Neural progenitor cell (in vitro differentiated cells): ENCODE data around the gene PRSS38. TPM values are rescaled to one million over a fixed set of nuclear protein-coding genes. Genes with fewer than 3 reads are reported as not detected.

ENCODE experiments used
- DNase-seq: peaks from one replicate; pipeline ENCODE4 v3.0.0-alpha.2; 2016; ENCODE audit warnings: low spot score
- H2AFZ ChIP-seq: fragments of 200-600 bp; sonication (generic); replicated peaks from 2 replicates; pipeline ENCODE4 v1.6.1; 2016; ENCODE audit warnings: antibody characterized with exemption
- H3F3A ChIP-seq: fragments of 200-600 bp; sonication (generic); 2 replicates; pipeline ENCODE4 v1.6.1; 2016; ENCODE audit warnings: antibody characterized with exemption, low read depth
- H3K27ac ChIP-seq: fragments of 200-600 bp; sonication (generic); 2 replicates; pipeline ENCODE4 v1.5.1; 2016; ENCODE audit warnings: mild to moderate bottlenecking
- H3K27me3 ChIP-seq: fragments of 200-600 bp; sonication (generic); 2 replicates; pipeline ENCODE4 v1.6.1; 2016; ENCODE audit warnings: mild to moderate bottlenecking, moderate library complexity
- H3K36me3 ChIP-seq: fragments of 200-600 bp; sonication (generic); 2 replicates; pipeline ENCODE4 v1.5.1; 2016
- H3K4me1 ChIP-seq: fragments of 200-600 bp; sonication (generic); 2 replicates; pipeline ENCODE4 v1.6.1; 2016; ENCODE audit warnings: mixed run types
- H3K4me2 ChIP-seq: fragments of 200-600 bp; sonication (generic); 2 replicates; pipeline ENCODE4 v1.6.1; 2016
- H3K4me3 ChIP-seq: fragments of 200-600 bp; sonication (generic); 2 replicates; pipeline ENCODE4 v1.5.1; 2016
- H3K79me2 ChIP-seq: fragments of 200-600 bp; sonication (generic); 2 replicates; pipeline ENCODE4 v1.6.1; 2016; ENCODE audit warnings: low read depth
- H3K9ac ChIP-seq: fragments of 200-600 bp; sonication (generic); 2 replicates; pipeline ENCODE4 v1.6.1; 2016
- H3K9me3 ChIP-seq: fragments of 200-600 bp; sonication (generic); 2 replicates; pipeline ENCODE4 v1.5.1; 2016; ENCODE audit warnings: low read depth
- H4K20me1 ChIP-seq: fragments of 200-600 bp; sonication (generic); 2 replicates; pipeline ENCODE4 v1.6.1; 2016; ENCODE audit warnings: low read depth
- H3K27ac Mint-ChIP-seq: 3 replicates; pipeline ENCODE4 v1.8.0; 2021; ENCODE audit warnings: mixed read lengths
- H3K27me3 Mint-ChIP-seq: 2 replicates; pipeline ENCODE4 v1.8.0; 2022; ENCODE audit warnings: low read depth, mild to moderate bottlenecking, inconsistent platforms, moderate library complexity, mixed read lengths; ENCODE audit not compliant: insufficient read depth
- H3K36me3 Mint-ChIP-seq: 3 replicates; pipeline ENCODE4 v1.8.0; 2021; ENCODE audit warnings: mixed read lengths
- H3K4me1 Mint-ChIP-seq: 3 replicates; pipeline ENCODE4 v1.8.0; 2021; ENCODE audit warnings: mixed read lengths
- H3K4me3 Mint-ChIP-seq: 3 replicates; pipeline ENCODE4 v1.8.0; 2021; ENCODE audit warnings: mild to moderate bottlenecking, moderate library complexity, mixed read lengths
- H3K9me3 Mint-ChIP-seq: 3 replicates; pipeline ENCODE4 v1.8.0; 2020; ENCODE audit warnings: mixed read lengths
- EZH2 ChIP-seq: fragments of 200-600 bp; sonication (generic); IDR thresholded peaks from 2 replicates; pipeline ENCODE4 v1.6.1; 2017; ENCODE audit warnings: antibody characterized with exemption, mild to moderate bottlenecking, moderate library complexity
- EZH2phosphoT487 ChIP-seq: fragments of 200-600 bp; sonication (generic); IDR thresholded peaks from 2 replicates; pipeline ENCODE4 v1.6.1; 2017; ENCODE audit warnings: antibody characterized with exemption
- total RNA-seq: library from RNA; depleted of rRNA; stranded (reverse); fragments of >200 nt; gene quantifications from 2 replicates; pipeline ENCODE4 v1.2.3, GENCODE V29; 2015; ENCODE audit warnings: low replicate concordance
- TF ChIP-seq, protein P1 (sequence below): fragments of 200-600 bp; sonication (generic); IDR thresholded peaks from 2 replicates; pipeline ENCODE4 v1.5.1; 2017; ENCODE audit warnings: antibody characterized with exemption, mild to moderate bottlenecking

The PRSS38 gene
- total RNA-seq, 1 donor from 2014 or later: not detected

DNA sequence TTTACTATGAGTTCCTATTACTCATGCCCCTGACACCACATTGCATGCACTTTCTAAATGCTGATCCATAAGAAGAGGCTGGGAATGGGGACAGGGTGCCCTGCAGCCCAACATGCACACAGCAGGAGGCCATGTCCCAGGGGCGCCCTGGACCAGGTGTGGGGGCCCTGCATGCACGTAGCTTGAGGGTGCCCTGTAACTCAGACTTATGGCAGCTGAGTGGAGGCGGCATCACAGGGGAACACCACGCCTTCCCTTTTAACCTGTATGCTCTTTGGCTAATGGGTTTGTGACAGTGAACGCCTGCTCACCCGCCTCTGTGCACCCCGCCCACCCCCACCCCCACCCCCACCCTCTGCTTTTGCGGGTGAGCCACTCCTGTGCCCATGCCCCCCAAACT, 44.1 kb upstream of the PRSS38 start:
- Histone ChIP-seq H3K4me2 (no peak overlapping the region), H4K20me1 (peaks cover 9% of the 10 kb centered on the region), H3K9me3 (no peaks in the 10 kb centered on the region), H3K79me2 (no peaks in the 10 kb centered on the region), H3K9ac (no peak overlapping the region), H3K36me3 (no peaks in the 10 kb centered on the region), H3F3A (no peaks in the 10 kb centered on the region), H3K4me1 (no peaks in the 10 kb centered on the region), H3K4me3 (no peak overlapping the region), H3K27ac (no peak overlapping the region), H2AFZ (no peak overlapping the region), H3K27me3 (no peaks in the 10 kb centered on the region)
- peaks cover 2% of the 10 kb centered on the region for H3K27me3 Mint-ChIP-seq
- no peak overlapping the region for H3K4me3 Mint-ChIP-seq
- TF ChIP-seq EZH2 (no peak), EZH2phosphoT487 (no peak)
- TF ChIP-seq, protein P1, sequence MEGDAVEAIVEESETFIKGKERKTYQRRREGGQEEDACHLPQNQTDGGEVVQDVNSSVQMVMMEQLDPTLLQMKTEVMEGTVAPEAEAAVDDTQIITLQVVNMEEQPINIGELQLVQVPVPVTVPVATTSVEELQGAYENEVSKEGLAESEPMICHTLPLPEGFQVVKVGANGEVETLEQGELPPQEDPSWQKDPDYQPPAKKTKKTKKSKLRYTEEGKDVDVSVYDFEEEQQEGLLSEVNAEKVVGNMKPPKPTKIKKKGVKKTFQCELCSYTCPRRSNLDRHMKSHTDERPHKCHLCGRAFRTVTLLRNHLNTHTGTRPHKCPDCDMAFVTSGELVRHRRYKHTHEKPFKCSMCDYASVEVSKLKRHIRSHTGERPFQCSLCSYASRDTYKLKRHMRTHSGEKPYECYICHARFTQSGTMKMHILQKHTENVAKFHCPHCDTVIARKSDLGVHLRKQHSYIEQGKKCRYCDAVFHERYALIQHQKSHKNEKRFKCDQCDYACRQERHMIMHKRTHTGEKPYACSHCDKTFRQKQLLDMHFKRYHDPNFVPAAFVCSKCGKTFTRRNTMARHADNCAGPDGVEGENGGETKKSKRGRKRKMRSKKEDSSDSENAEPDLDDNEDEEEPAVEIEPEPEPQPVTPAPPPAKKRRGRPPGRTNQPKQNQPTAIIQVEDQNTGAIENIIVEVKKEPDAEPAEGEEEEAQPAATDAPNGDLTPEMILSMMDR: no peak
- H3K36me3 Mint-ChIP-seq: peaks cover 11% of the 10 kb centered on the region
- H3K4me1 Mint-ChIP-seq: peaks cover 16% of the 10 kb centered on the region
- H3K27ac Mint-ChIP-seq: no peak overlapping the region
- no peaks in the 10 kb centered on the region for H3K9me3 Mint-ChIP-seq
- no peak for DNase-seq

DNA sequence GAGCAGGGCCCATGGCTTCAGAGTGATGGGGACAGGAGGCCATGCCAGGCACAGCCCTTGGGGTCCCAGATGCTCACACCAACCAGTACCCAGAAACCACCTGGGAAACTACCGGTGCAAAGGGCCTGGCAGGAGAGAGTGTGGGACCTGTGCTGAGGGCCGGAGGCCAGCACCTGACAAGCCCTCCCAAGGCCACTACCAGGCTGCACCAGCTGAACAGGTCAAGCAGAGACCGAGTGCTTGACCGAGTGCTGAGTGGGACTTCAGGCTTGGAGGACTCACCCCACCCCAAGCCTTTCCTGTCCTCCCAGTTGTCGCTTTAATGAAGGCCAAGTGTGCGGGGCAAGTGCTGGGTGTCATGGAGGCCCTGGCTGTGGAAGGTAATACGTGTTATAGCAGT, 43.7 kb upstream of the PRSS38 start:
- Histone ChIP-seq H4K20me1 (peaks cover 9% of the 10 kb centered on the region), H3K27ac (no peak overlapping the region), H3K79me2 (no peaks in the 10 kb centered on the region), H3K4me3 (no peak overlapping the region), H3K36me3 (no peaks in the 10 kb centered on the region), H3F3A (no peaks in the 10 kb centered on the region), H3K9me3 (no peaks in the 10 kb centered on the region), H2AFZ (no peak overlapping the region), H3K27me3 (no peaks in the 10 kb centered on the region), H3K4me2 (no peak overlapping the region), H3K4me1 (no peaks in the 10 kb centered on the region), H3K9ac (no peak overlapping the region)
- peaks cover 11% of the 10 kb centered on the region for H3K36me3 Mint-ChIP-seq
- H3K4me1 Mint-ChIP-seq: peaks cover 20% of the 10 kb centered on the region
- DNase-seq: no peak
- H3K27me3 Mint-ChIP-seq: peaks cover under 1% of the 10 kb centered on the region
- H3K27ac Mint-ChIP-seq: no peak overlapping the region
- no peak overlapping the region for H3K4me3 Mint-ChIP-seq
- TF ChIP-seq EZH2phosphoT487 (no peak), EZH2 (no peak)
- H3K9me3 Mint-ChIP-seq: no peaks in the 10 kb centered on the region

DNA sequence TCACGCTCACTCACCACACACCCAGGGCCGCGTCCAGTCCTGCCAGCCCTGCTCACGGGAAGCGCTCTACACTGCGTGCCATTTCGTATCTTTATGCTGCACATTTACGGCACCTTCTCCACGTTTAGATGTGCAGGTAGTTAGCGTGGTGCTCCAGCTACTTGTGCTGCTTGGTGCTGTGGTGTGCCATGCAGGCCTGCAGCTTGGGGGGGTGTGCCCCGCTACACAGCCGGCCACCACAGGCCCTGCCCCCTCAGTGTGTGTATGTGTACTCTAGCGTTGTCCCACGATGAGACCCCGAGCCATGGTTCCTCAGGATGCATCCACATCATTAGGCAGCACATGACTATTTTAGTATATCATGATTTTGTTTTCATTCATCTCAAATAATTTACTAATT, 41.9 kb upstream of the PRSS38 start:
- Histone ChIP-seq H3K4me3 (no peak overlapping the region), H3K36me3 (no peaks in the 10 kb centered on the region), H3K27ac (no peak overlapping the region), H3F3A (no peaks in the 10 kb centered on the region), H3K9me3 (no peaks in the 10 kb centered on the region), H3K4me1 (no peaks in the 10 kb centered on the region), H3K79me2 (no peaks in the 10 kb centered on the region), H3K9ac (no peak overlapping the region), H2AFZ (no peak overlapping the region), H4K20me1 (peaks cover 9% of the 10 kb centered on the region), H3K27me3 (no peaks in the 10 kb centered on the region), H3K4me2 (no peak overlapping the region)
- peaks cover 12% of the 10 kb centered on the region for H3K36me3 Mint-ChIP-seq
- no peak overlapping the region for H3K4me3 Mint-ChIP-seq
- H3K27ac Mint-ChIP-seq: no peak overlapping the region
- TF ChIP-seq EZH2phosphoT487 (no peak), EZH2 (no peak)
- TF ChIP-seq, protein P1: no peak
- no peaks in the 10 kb centered on the region for H3K9me3 Mint-ChIP-seq
- no peaks in the 10 kb centered on the region for H3K27me3 Mint-ChIP-seq
- H3K4me1 Mint-ChIP-seq: peaks cover 24% of the 10 kb centered on the region
- DNase-seq: no peak

DNA sequence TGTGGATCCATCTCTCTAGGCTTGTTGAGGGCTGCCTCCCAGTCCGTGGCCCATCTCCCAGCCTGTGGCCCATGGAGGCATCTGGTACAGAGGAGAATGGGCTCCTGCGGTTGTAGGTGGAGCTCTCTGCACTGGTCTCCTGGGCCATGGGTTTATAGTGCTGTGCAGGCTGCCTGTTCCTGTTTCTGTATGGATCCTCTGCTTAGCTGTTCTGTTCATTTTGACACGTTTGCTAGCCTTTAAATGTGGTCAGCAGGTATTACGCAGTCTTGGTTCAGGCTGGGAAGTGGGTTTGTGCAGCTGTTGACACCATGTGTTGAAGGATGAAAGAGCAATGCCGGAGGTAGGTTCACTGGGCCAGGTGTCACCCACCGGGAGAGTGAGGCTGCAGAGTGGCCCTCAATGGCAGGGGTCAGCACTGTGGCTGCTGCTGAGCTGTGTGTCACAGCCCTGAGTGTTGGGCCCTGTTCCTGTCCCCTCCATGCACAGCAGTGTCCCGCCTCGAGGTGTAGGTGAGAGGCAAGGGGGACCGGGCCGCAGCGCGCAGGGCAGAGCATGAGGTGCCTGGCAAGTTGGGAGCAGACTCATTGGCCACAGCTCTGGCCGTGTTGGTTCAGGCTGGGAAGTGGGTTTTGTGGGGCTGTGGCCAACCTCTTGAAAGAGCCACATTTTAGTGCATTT, 41.3 kb upstream of the PRSS38 start:
- Histone ChIP-seq H3K4me3 (no peak overlapping the region), H3K4me1 (no peaks in the 10 kb centered on the region), H3K9ac (no peak overlapping the region), H3K36me3 (no peaks in the 10 kb centered on the region), H3K27ac (no peak overlapping the region), H3F3A (no peaks in the 10 kb centered on the region), H3K27me3 (no peaks in the 10 kb centered on the region), H4K20me1 (peaks cover 9% of the 10 kb centered on the region), H3K79me2 (no peaks in the 10 kb centered on the region), H3K9me3 (no peaks in the 10 kb centered on the region), H3K4me2 (no peak overlapping the region), H2AFZ (no peak overlapping the region)
- H3K9me3 Mint-ChIP-seq: no peaks in the 10 kb centered on the region
- no peak overlapping the region for H3K4me3 Mint-ChIP-seq
- no peaks in the 10 kb centered on the region for H3K27me3 Mint-ChIP-seq
- peaks cover 24% of the 10 kb centered on the region for H3K4me1 Mint-ChIP-seq
- H3K36me3 Mint-ChIP-seq: peaks cover 12% of the 10 kb centered on the region
- TF ChIP-seq EZH2: no peak
- no peak for DNase-seq
- no peak overlapping the region for H3K27ac Mint-ChIP-seq
